Measurements from ENCODE around the gene SYNM. TPM values are rescaled to one million over a fixed set of nuclear protein-coding genes. Genes with fewer than 3 reads are reported as not detected.

The SYNM gene
- total and polyA plus RNA-seq, 2 experiments from 2014 or later, result 9.7 to 13.8 TPM

- Histone ChIP-seq H3K9me2 (replicated peaks; ENCODE audit: insufficient read depth) (no peaks in the 10 kb centered on the region), H3K9me3 (ENCODE audit: low read depth) (no peaks in the 10 kb centered on the region), H4K20me1 (ENCODE audit: insufficient read depth, poor library complexity, severe bottlenecking) (no peaks in the 10 kb centered on the region), H3K4me1 (ENCODE audit: insufficient read depth) (no peaks in the 10 kb centered on the region), H2AFZ (no peak overlapping the region), H3K36me3 (replicated peaks; ENCODE audit: insufficient read depth, low read depth) (no peaks in the 10 kb centered on the region), H3K4me3 (no peak overlapping the region), H3K4me2 (no peak overlapping the region), H3K79me2 (no peaks in the 10 kb centered on the region), H3K27me3 (peaks cover 23% of the 10 kb centered on the region), H3K27ac (no peak overlapping the region)
- DNase-seq (ENCODE audit: low spot score), result no peak
- 87% methylated on average over 14 of the region's 14 CpGs for WGBS (ENCODE audit: low lambda C conversion rate, missing lambda C conversion rate)
- TF ChIP-seq EZH2phosphoT487 (IDR thresholded peaks at IDR 0.05; ENCODE audit: low read depth, severe bottlenecking, unreplicated experiment) (no peak), EZH2 (IDR thresholded peaks at IDR 0.05; ENCODE audit: borderline replicate concordance) (no peak), CTCF (IDR thresholded peaks at IDR 0.05; ENCODE audit: poor library complexity) (no peak)
Measured at GRCh38 chr15:99097441-99098410, 7.2 kb upstream of the SYNM start.

- Histone ChIP-seq H4K20me1 (ENCODE audit: insufficient read depth, poor library complexity, severe bottlenecking) (no peaks in the 10 kb centered on the region), H3K4me2 (no peak overlapping the region), H3K27me3 (peaks cover 30% of the 10 kb centered on the region), H2AFZ (no peak overlapping the region), H3K36me3 (replicated peaks; ENCODE audit: insufficient read depth, low read depth) (no peaks in the 10 kb centered on the region), H3K4me3 (no peak overlapping the region), H3K27ac (no peak overlapping the region), H3K9me3 (ENCODE audit: low read depth) (no peaks in the 10 kb centered on the region), H3K79me2 (no peaks in the 10 kb centered on the region), H3K9me2 (replicated peaks; ENCODE audit: insufficient read depth) (no peaks in the 10 kb centered on the region), H3K4me1 (ENCODE audit: insufficient read depth) (no peaks in the 10 kb centered on the region)
- DNase-seq (ENCODE audit: low spot score), result no peak
- no peak for TF ChIP-seq EZH2phosphoT487 (IDR thresholded peaks at IDR 0.05; ENCODE audit: low read depth, severe bottlenecking, unreplicated experiment)
- TF ChIP-seq CTCF (IDR thresholded peaks at IDR 0.05; ENCODE audit: poor library complexity), result no peak
- TF ChIP-seq EZH2 (IDR thresholded peaks at IDR 0.05; ENCODE audit: borderline replicate concordance), result no peak
- 88% methylated on average over 12 of the region's 12 CpGs for WGBS (ENCODE audit: low lambda C conversion rate, missing lambda C conversion rate)
Measured at GRCh38 chr15:99098426-99098825, 6.5 kb upstream of the SYNM start.

GRCh38 chr15:99098991-99099390 lies 5.9 kb upstream of the SYNM start:
- Histone ChIP-seq H2AFZ (no peak overlapping the region), H4K20me1 (ENCODE audit: insufficient read depth, poor library complexity, severe bottlenecking) (no peaks in the 10 kb centered on the region), H3K4me1 (ENCODE audit: insufficient read depth) (no peaks in the 10 kb centered on the region), H3K27ac (no peak overlapping the region), H3K79me2 (no peaks in the 10 kb centered on the region), H3K36me3 (replicated peaks; ENCODE audit: insufficient read depth, low read depth) (no peaks in the 10 kb centered on the region), H3K27me3 (peaks cover 33% of the 10 kb centered on the region), H3K9me3 (ENCODE audit: low read depth) (no peaks in the 10 kb centered on the region), H3K9me2 (replicated peaks; ENCODE audit: insufficient read depth) (no peaks in the 10 kb centered on the region), H3K4me2 (no peak overlapping the region), H3K4me3 (no peak overlapping the region)
- DNase-seq (ENCODE audit: low spot score), result no peak
- 77% methylated on average over 6 of the region's 6 CpGs for WGBS (ENCODE audit: low lambda C conversion rate, missing lambda C conversion rate)
- no peak for TF ChIP-seq EZH2 (IDR thresholded peaks at IDR 0.05; ENCODE audit: borderline replicate concordance)
- TF ChIP-seq CTCF (IDR thresholded peaks at IDR 0.05; ENCODE audit: poor library complexity), result no peak
- TF ChIP-seq EZH2phosphoT487 (IDR thresholded peaks at IDR 0.05; ENCODE audit: low read depth, severe bottlenecking, unreplicated experiment), result no peak

All from hepatocyte (in vitro differentiated cells).